SU-DHL-6 (cell line): ENCODE results near the gene HSDL1.

Source experiments
- H2AFZ ChIP-seq: fragments of 200-600 bp; sonication (generic); 2 replicates; pipeline ENCODE4 v1.6.1; 2014; ENCODE audit warnings: low read depth, mild to moderate bottlenecking, moderate library complexity, mixed read lengths, antibody characterized with exemption, low read length; ENCODE audit not compliant: severe bottlenecking
- H3F3A ChIP-seq: fragments of 200-600 bp; shearing (Covaris generic); 2 replicates; pipeline ENCODE4 v1.6.0; 2016; ENCODE audit warnings: antibody characterized with exemption, mild to moderate bottlenecking; ENCODE audit not compliant: insufficient read depth
- H3K27ac ChIP-seq: fragments of 200-600 bp; sonication (generic); 2 replicates; pipeline ENCODE4 v1.5.1; 2016; ENCODE audit warnings: low read depth, mild to moderate bottlenecking, low read length, moderate library complexity, mixed read lengths
- H3K27me3 ChIP-seq: fragments of 200-600 bp; sonication (generic), shearing (Covaris generic); 2 replicates; pipeline ENCODE4 v1.6.0; 2014; ENCODE audit warnings: mild to moderate bottlenecking, low read length
- H3K36me3 ChIP-seq: fragments of 200-600 bp; sonication (generic); 2 replicates; pipeline ENCODE4 v1.6.1; 2014; ENCODE audit warnings: mild to moderate bottlenecking, low read length, mixed read lengths
- H3K4me2 ChIP-seq: fragments of 300-600, 200-600 bp; shearing (Covaris generic), sonication (generic); 2 replicates; pipeline ENCODE4 v1.6.0; 2014; ENCODE audit warnings: low read length, low read depth, mild to moderate bottlenecking; ENCODE audit not compliant: poor library complexity, severe bottlenecking
- H3K4me3 ChIP-seq: fragments of 200-600 bp; sonication (generic); 2 replicates; pipeline ENCODE4 v1.5.1; 2014; ENCODE audit warnings: antibody characterized with exemption, low read length, mild to moderate bottlenecking, mixed read lengths; ENCODE audit not compliant: insufficient read depth, poor library complexity, severe bottlenecking
- H3K79me2 ChIP-seq: fragments of 200-600 bp; sonication (generic); 2 replicates; pipeline ENCODE4 v1.6.1; 2014; ENCODE audit warnings: mild to moderate bottlenecking, low read length, moderate library complexity; ENCODE audit not compliant: insufficient read depth
- H3K9ac ChIP-seq: fragments of 200-600 bp; sonication (generic); 2 replicates; pipeline ENCODE4 v1.7.0; 2014; ENCODE audit warnings: mild to moderate bottlenecking, low read length
- H3K9me2 ChIP-seq: fragments of 200-600 bp; sonication (generic); replicated peaks from 2 replicates; pipeline ENCODE4 v1.6.1; 2014; ENCODE audit warnings: low read length; ENCODE audit not compliant: insufficient read depth
- H3K9me3 ChIP-seq: fragments of 200-600 bp; sonication (generic); 2 replicates; pipeline ENCODE4 v1.6.1; 2014; ENCODE audit warnings: low read length, mixed read lengths; ENCODE audit not compliant: insufficient read depth
- H4K20me1 ChIP-seq: fragments of 200-600 bp; sonication (generic); 2 replicates; pipeline ENCODE4 v1.6.1; 2014; ENCODE audit warnings: low read depth, mild to moderate bottlenecking, antibody characterized with exemption, low read length, moderate library complexity, mixed read lengths
- EZH2phosphoT487 ChIP-seq: fragments of 200-600 bp; sonication (generic), shearing (Covaris generic); conservative IDR thresholded peaks from 2 replicates; pipeline ENCODE4 v1.6.1; 2018; ENCODE audit warnings: mild to moderate bottlenecking, antibody characterized with exemption, low read length, moderate library complexity, mixed read lengths
- TF ChIP-seq, protein P1 (sequence below): fragments of 200-600 bp; sonication (generic); IDR thresholded peaks from one replicate; pipeline ENCODE4 v1.5.1; 2017; ENCODE audit warnings: antibody characterized with exemption, mild to moderate bottlenecking, low read length, moderate library complexity; ENCODE audit not compliant: insufficient read depth, poor library complexity, severe bottlenecking

Gene HSDL1

DNA sequence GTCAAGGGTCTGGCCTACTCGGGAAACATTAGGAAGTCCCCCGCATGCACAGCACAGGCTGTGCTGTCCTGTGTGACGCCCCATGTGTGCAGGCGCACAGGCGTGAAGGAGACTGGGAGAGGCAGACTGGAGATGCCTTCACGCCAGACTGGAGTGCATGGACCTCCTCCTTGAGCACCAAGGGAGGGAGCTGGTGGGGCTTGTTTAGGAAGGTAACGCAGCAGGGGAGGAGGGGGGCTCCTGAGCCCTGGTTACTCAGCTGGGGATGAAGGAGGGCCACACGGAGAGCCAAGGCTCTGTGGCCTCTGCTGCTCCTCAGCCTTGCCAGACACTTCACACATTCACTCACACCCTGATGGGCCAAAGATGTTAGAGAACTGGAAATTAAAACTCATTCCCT is 7.7 kb downstream of the HSDL1 start:
- peaks cover 5% of the 10 kb centered on the region; the same call in 1 of the 2 replicates for H3K79me2 ChIP-seq
- H4K20me1 ChIP-seq: no peaks in the 10 kb centered on the region; the same call in 1 of the 2 replicates
- H3K9me3 ChIP-seq: no peaks in the 10 kb centered on the region
- no peaks in the 10 kb centered on the region for H3K9me2 ChIP-seq
- no peak overlapping the region for H2AFZ ChIP-seq
- TF ChIP-seq, protein P1, sequence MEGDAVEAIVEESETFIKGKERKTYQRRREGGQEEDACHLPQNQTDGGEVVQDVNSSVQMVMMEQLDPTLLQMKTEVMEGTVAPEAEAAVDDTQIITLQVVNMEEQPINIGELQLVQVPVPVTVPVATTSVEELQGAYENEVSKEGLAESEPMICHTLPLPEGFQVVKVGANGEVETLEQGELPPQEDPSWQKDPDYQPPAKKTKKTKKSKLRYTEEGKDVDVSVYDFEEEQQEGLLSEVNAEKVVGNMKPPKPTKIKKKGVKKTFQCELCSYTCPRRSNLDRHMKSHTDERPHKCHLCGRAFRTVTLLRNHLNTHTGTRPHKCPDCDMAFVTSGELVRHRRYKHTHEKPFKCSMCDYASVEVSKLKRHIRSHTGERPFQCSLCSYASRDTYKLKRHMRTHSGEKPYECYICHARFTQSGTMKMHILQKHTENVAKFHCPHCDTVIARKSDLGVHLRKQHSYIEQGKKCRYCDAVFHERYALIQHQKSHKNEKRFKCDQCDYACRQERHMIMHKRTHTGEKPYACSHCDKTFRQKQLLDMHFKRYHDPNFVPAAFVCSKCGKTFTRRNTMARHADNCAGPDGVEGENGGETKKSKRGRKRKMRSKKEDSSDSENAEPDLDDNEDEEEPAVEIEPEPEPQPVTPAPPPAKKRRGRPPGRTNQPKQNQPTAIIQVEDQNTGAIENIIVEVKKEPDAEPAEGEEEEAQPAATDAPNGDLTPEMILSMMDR: no peak
- TF ChIP-seq EZH2phosphoT487: no peak
- no peak overlapping the region for H3K4me3 ChIP-seq
- no peaks in the 10 kb centered on the region for H3K36me3 ChIP-seq
- no peak overlapping the region for H3K4me2 ChIP-seq
- no peaks in the 10 kb centered on the region for H3K27me3 ChIP-seq
- peaks cover 5% of the 10 kb centered on the region; the same call in 1 of the 2 replicates for H3F3A ChIP-seq
- no peak overlapping the region for H3K9ac ChIP-seq
- no peak overlapping the region for H3K27ac ChIP-seq

DNA sequence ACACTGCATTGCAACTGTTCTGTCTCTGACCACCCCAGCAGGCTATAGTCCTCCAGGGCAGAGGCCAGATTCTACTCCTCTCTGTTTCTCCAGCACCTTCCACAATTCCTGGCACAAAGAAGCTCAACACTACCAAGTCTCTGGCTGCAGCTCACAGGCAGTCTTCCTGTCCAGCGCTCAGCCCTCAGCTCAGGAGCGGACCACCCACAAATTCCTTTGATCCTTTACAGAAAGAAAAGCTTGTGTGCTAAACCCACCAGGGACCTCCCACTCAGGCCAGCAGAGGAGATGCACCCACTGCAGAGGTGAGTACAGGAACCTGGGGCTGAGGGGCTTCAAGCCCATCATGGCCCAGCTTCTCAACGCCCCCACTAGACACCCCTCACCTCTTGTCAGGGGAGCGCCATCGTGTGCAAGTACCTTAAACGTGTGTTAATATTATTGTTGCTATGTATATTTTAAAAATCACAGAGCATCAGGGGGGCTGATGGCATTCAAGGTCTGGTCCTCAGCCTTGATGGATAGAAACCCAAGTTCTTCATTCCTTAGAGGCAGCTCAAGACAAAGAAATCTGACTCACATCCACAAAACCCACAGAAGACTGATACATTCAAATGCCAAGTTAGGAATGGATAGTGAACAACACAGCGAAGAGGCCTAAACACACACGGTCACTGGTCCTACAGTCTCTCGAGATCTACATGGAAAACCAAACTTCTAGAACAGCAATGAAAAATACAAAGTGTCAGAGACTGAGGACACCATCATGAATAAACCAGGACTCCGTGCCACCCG is 8.4 kb downstream of the HSDL1 start:
- H3K9me2 ChIP-seq: no peaks in the 10 kb centered on the region
- H3K79me2 ChIP-seq: no peaks in the 10 kb centered on the region; the same call in 1 of the 2 replicates
- TF ChIP-seq, protein P1: no peak
- no peak for TF ChIP-seq EZH2phosphoT487
- no peaks in the 10 kb centered on the region; the same call in 1 of the 2 replicates for H4K20me1 ChIP-seq
- no peak overlapping the region for H3K4me3 ChIP-seq
- H3K27ac ChIP-seq: no peak overlapping the region
- H3K27me3 ChIP-seq: no peaks in the 10 kb centered on the region
- no peak overlapping the region for H3K4me2 ChIP-seq
- H3F3A ChIP-seq: peaks cover 2% of the 10 kb centered on the region; the same call in 1 of the 2 replicates
- H2AFZ ChIP-seq: no peak overlapping the region
- no peak overlapping the region for H3K9ac ChIP-seq
- no peaks in the 10 kb centered on the region for H3K9me3 ChIP-seq
- H3K36me3 ChIP-seq: no peaks in the 10 kb centered on the region

DNA sequence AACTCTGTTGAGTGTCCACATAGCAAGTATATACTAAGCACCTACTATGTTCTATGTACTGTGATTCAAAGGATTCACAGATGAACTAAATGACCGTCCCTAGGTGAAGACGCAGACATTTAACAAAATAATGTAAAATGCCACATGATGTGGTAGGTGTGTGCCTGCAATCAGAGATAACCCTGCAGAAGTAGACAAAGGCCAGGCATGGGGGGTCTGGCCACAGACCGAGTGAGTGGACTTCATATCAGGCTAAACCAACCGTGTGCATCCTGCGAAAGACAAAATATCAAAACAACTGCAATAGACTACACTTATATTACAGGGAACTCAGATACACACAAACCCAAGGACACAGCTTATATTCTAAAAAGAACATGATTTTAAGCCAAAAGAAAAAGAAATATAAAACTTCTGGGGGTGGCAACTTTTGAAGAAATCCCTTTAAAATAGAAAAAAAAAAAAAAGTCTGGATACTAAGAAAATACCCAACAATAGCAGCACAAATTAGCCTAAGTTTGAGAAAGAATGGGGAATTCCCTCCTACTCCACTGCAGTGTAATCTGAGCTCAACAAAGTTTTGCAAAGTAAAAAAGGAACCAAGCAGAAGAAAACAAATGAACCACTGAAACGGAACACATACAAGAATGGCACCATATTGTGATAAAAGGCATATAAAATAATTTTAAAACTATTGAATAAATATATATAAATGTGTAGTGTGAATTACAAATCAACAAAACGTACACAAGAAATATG is 12.3 kb downstream of the HSDL1 start:
- no peaks in the 10 kb centered on the region for H3K9me3 ChIP-seq
- no peaks in the 10 kb centered on the region for H3K27me3 ChIP-seq
- no peak overlapping the region for H2AFZ ChIP-seq
- peak overlapping the region; percentile 47 for H3K4me2 ChIP-seq
- peak overlapping the region; percentile 42 for H3K27ac ChIP-seq
- TF ChIP-seq EZH2phosphoT487: no peak
- TF ChIP-seq, protein P1: no peak
- H3K79me2 ChIP-seq: no peaks in the 10 kb centered on the region; the same call in 1 of the 2 replicates
- H3F3A ChIP-seq: no peaks in the 10 kb centered on the region
- no peak overlapping the region for H3K9ac ChIP-seq
- no peaks in the 10 kb centered on the region; the same call in 1 of the 2 replicates for H4K20me1 ChIP-seq
- H3K36me3 ChIP-seq: no peaks in the 10 kb centered on the region; the same call in 1 of the 2 replicates
- H3K4me3 ChIP-seq: peak overlapping the region; percentile 12
- no peaks in the 10 kb centered on the region for H3K9me2 ChIP-seq
